Activated CD4-positive, alpha-beta T cell treated with anti-CD3 and anti-CD28 coated beads, Interleukin-2, Interleukin-4, amounts not matched to agents 100 ng/mL and 50 ng/mL, durations not matched to agents 16 hours and 8 hours (primary cell): Measurements from ENCODE around the gene SLC16A8.

ENCODE experiments used
- DNase-seq: peaks from one replicate; pipeline ENCODE4 v3.0.0-alpha.2; 2020; ENCODE audit warnings: low spot score

The SLC16A8 gene

DNA sequence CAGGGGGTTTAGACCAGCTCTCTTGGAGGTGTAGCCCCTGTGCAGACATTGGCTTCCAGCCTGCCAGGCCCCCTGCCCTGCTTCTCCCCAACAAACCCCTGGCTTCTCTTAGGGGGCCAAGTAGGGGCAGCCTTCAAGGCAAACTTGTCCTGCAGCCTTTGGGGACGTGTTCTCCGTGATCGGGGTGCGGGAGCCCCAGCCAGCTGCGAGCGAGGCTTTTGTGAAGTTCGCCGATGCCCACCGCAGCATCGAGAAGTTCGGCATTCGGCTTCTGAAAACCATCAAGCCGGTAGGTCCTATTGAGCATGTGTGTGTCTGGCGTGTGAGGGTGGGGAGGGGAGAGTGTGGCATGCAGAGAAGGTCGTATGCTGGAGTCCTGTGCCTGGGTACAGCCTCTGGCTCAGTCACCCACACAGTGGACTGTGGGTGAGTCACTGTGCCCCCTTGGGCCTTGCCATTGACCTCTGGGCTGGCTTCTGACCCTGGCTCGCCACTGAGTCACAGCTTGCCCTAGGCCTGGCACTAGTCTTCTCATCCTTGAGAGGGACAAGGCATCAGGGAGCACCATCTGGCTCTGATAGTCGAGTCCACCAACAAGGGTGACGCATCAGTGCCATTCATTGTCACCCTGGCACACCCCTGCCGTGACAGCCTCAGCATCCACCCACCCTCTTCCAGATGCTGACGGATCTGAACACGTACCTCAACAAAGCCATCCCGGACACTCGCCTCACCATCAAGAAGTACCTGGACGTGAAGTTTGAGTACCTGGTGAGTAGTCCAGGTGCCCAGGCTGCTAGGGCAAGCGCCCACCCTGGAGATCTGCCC, 11.4 kb downstream of the SLC16A8 start:
- DNase-seq = no peak

DNA sequence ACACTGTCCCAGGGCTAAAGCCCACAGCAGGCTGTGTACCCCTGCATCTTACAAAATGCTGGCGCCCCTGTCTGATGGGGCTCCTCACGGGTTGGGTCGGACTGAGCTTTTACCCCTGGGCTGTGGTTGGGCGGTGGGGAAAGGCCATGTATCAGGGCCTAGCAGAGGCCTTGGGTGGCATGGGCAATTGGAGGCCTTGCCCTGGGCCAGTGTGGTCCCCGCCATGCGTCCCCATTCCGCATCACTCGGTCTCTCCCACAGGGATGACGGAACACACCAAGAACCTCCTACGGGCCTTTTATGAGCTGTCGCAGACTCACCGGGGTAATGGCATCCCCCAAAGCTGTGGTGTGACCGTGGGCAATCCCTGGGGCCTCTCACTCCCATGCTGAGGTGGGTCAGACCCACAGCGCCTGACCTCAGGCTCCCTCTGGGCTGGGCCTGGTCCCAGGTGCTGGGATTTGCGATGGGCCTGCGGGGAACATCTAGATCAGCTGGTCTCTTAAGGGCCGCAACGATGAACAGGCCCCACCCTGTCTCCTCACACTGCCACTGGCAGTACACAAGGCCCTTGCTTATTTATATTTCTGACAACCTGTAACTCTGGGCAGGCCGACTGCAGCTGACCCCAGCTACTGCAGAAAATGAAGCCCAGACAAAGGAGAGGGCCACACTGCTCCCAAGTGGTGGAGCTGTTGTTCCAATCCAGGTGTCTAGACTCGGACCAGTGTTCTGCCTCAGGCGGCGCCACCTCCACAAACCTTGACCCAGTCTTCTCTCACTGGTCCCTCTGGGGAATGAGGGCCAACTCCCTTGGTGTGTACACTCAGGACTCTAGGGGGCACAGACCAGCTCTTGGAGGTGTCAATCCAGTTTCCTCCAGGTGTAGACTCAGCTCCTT, 12.3 kb downstream of the SLC16A8 start:
- no peak for DNase-seq

GRCh38 chr22:38070250-38070921, 13.6 kb downstream of the SLC16A8 start:
- DNase-seq = no peak

DNA sequence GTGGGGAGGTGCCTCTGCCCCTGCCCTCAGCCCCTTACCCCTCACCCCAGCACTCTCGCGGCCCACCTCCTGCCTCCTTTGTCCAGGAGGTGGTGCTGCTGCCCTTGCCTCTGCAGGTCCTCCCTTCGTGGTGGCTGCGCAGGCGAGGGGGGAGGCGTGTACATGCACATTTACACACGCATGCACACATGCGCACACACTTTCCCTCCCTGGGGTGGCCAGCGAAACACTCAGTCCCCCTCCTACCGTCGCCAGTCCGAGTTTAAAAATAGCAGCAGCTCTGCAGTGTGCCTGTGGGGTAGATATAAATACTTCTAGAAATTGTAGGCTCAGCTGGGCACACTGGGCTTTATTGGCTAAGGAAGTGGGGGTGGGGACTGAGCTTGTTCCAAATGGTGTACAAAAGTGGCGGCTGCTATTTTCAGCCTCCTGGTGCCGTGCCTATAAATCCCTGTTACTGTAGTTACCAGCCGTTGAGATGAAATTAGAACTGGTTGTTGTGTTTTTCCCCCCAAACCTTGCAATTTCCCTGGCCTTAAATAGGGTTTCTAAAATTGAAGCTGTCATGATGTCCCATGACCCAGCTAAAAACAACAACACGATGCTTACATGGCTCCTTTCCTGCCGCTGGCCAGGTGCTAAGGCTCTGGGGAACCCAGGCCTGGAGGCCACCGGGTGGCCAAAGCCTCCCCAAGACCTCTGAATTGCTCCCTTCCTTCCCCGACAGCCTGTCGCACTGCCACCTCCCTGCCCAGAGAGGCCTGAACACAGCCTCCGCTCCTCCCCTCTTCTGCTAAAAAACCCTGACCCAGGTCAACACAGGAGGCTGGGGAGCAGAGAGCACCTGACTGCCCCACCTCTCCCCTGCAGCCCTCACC, 14.4 kb downstream of the SLC16A8 start:
- no peak for DNase-seq

GRCh38 chr22:38068641-38069371, 15.2 kb downstream of the SLC16A8 start:
- no peak for DNase-seq

- DNase-seq = no peak
These were observed 16.1 kb downstream of the SLC16A8 start for GRCh38 chr22:38067761-38068360.

DNA sequence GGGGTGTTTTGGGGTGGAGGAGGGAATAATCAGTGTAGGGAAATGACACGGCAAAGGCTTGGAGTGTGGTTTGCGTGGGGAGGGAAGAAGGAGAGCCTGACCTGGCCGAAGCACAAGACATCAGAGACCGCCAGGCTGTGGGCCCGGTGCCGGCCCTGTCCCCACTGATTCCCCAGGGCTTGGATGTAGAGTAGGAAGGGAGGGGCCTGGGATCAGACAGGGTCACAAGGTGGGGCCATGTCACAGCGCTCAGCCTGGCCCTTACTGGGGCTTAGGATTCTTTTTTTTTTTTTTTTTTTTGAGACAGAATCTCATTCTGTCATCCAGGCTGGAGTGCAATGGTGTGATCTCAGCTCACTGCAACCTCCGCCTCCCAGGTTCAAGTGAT, 17.0 kb downstream of the SLC16A8 start:
- DNase-seq = no peak

GRCh38 chr22:38066381-38067027, 17.5 kb downstream of the SLC16A8 start:
- no peak for DNase-seq

DNA sequence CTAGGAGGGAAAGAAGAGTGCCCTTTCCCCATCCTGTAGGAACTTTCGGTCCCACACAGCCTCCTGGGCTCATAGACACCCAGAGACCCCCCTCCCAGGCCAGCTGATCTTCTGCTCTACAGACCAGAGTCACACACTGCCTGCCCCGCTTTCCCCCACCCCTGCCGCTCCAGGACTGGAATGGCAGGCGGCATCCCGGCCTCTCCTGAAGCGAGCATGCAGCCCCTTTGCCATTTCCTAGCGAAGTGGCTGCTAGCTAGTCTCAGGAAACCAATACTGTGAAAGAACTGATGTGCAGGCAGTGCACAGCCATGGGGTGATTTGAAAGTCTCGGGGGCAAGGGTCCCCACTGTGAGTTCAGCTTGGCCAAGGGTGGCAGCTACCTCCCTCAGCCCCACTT, 18.4 kb downstream of the SLC16A8 start:
- DNase-seq = no peak

DNA sequence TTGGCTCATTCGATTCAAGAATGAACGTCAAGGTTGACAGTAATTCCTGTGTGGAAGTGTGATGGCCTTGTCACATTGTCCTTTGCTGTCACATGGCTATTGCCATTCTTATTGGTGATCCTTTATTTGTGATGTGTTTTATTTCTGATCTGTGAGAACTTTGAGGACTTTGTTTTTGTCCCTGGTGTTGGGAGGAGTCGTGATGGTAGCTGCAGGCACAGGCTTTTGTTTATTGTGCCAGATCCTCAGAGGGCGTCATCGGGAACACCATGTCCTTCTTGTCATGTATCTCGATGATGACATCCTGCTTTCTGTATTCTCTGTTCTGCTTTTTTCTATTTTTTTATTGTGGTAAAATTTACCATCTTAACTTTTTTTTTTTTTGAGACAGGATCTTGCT, 21.2 kb downstream of the SLC16A8 start:
- DNase-seq = no peak

DNA sequence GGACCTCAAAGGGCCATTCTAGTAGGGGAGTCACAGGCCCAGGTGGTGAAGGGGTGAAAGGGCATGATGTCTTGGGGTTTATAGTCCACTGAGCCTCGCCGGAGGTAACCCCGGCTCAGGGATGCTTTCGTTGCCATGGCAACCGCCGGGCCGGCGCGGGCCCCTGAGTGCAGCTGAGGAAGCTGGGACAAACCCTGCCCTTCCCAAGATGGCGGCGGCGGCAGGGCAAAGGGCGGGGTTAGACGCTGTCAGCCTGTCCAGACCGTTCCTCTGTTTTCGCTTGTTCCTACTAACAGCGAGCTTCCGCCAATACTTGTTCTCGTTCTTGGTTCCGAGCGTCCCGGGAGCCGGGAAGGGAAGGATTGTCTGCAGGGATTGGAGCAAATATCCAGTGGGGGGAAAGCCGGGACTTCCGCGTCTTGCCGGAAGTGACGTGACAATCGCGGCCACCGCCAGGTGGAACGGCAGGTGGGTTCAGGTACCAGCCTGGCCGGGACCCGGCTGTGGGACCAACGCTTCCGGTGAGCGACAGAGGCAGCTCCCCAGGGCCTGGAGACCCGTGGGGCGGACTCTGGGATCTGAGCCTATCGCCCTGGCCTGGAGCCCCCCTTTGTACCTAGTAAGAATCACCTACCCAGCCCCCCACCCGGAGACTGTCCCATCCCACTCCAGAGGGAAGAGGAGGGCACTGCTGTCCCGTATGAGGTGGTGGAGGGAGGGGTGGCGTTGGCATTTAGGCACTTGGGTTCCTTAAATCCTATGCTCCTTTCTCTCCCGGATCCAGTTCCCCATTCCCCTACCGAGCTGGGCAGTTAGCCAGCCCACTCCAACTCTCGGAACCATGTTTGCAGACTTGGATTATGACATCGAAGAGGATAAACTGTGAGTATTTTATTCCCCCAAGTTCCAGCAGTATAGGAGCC, 26.8 kb downstream of the SLC16A8 start, which contains the start of gene PICK1:
TSS of gene PICK1 (plus strand) at position 436 of the 923 bp plus-strand sequence. CDS start at position 842, 406 bp downstream.
- peak; percentile 84 for DNase-seq

- DNase-seq = peak; percentile 76
These were observed 31.8 kb downstream of the SLC16A8 start for GRCh38 chr22:38051900-38052862.

DNA sequence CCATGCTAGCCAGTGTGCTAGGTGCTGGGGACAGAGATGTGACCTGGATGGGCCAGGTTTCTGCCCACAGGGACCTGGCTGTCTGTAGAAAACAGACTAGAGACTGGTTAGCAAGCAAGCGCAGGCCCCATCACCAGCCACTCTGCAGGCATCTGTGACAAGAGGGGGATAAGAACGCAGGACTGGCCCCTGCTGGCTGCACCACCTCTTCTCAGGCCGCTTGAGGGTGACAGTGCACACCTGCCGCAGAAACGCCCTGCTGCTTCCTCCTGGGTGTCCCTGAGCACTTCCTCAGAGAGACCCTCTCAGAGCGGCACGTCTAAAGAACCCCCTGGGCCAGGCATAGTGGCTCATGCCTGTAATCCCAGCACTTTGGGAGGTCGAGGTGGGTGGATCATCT, 32.7 kb downstream of the SLC16A8 start:
- DNase-seq = no peak

DNA sequence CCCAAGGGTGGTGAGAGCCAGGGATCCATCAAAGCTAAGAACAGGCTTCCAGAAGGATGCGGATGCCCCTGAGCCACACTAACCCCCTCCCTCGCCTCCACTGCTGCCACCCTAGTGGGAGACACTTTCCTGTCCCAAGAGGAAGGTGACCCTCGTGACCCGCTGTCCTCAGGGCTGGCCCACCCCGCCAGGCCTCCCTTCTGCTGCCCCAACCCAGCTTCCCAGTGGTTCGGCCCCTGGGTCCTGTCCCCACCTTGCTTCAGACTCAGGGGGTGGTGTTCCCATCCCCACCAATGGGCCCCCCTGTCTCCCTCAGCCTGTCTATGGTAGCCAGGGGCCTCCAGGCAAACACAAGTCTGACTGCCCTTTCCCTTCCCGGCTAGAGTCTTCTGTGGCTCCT, 33.3 kb downstream of the SLC16A8 start:
- DNase-seq = no peak

DNA sequence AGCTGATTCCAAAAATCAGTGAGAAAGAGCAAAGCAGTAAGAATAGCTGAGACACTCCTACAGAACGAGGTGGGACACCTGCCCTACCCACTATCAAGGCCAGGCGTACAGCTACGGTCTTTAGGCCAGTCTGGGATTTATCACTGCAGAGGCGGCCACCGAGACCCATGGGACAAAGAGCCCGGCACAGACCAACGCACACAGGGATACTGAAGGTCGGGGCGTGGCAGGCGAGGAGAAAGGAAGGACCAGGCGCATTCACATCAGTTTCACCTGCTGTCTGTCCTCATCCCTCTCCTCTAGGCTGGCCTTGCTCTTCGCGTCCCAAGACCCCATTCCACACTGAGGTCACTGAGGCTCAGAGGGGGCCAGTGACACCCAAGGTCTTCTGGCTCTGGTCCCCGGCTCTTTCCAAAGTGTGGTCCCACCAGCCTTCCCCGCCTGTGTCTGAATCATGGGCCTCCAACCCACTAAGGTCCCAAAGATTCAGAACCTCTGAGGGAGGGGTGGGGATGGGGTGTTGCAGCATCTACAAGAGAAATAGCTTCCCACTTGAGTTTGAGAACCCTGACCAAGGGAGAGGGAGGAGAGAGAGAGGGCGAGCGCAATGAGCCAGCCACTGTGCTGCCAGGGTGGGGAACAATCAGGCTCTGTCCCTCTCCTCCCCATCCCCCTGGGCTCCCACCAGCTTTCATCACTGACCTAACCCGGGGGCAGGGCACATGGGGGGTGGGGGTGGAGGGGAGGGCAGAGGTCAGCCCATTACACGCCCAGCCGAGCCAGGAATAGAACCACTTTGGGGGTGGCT, 34.0 kb downstream of the SLC16A8 start:
- DNase-seq = no peak

DNA sequence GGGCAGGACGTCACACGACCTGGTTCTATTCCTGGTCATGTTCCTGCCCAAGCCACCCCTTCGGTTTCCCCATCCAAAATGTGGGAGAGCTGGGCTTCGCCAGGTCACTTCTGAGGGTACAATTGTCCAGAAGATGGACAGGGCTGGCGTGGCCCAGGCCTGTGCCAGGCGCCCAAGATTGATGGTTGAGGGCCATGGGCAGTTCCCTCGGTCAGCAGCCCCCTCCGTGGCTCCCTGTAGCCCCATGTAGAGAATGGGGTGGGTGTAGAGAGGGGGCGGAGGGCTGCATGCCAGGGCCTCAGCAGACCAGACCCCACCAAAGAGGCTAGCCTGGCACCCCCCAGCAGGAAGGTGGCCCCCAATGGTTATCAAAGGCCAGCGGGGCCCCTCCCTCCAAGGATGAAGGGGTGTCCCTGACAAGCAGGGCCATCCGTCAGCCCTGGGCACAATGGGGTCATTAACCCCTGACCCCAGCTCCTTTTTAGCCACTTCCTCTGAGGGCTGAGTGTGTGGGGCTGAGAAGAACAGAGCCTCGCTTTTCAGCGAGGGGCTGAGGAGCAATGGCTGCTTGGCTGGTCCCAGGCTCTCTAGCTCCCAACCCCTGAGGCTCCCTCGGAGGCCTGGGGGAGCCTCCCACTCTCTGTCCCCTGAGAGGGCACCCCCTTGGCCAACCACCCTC, 37.8 kb downstream of the SLC16A8 start:
- DNase-seq = no peak
